Lower leg skin (tissue), 4 donors: Measurements from ENCODE around the gene TBC1D10B. TPM values are rescaled to one million over a fixed set of nuclear protein-coding genes. Genes with fewer than 3 reads are reported as not detected.
"Not testable (repeated sequence)": the region's sequence is repeated elsewhere in the genome, so short reads cannot be mapped to it uniquely, and the experiment has no call there.

Experiments
- DNase-seq, 2 donors: peaks; one replicate each; pipeline ENCODE4 v3.0.0-alpha.2; 2019; ENCODE audit warnings: low spot score in 2 of 2
- H3K4me3 ChIP-seq: fragments of 200-600 bp; sonication (generic); 2 replicates; pipeline ENCODE4 v1.5.1; 2017; ENCODE audit warnings: mild to moderate bottlenecking, low read depth; ENCODE audit not compliant: poor library complexity, severe bottlenecking
- WGBS, 2 donors: methylation state at CpG; one replicate each; pipeline ENCODE4 v1.1.5; 2018; 5-methylcytosine and 5-hydroxymethylcytosine counted together
- intact Hi-C: fragments of 100-400 bp; cut with DNase I; formaldehyde crosslinking; loops from one replicate; pipeline ENCODE4 v1.15.0; 2023; ENCODE audit warnings: low total_unique reads
- total RNA-seq, 4 donors: library from RNA; depleted of rRNA; stranded (reverse); fragments of >200 nt; gene quantifications; one replicate each; pipeline ENCODE4 v1.1.0, GENCODE V29; 2016

The TBC1D10B gene
- total RNA-seq, 4 donors from 2014 or later = 33.2 to 51.8 (median 41.9) TPM

DNA sequence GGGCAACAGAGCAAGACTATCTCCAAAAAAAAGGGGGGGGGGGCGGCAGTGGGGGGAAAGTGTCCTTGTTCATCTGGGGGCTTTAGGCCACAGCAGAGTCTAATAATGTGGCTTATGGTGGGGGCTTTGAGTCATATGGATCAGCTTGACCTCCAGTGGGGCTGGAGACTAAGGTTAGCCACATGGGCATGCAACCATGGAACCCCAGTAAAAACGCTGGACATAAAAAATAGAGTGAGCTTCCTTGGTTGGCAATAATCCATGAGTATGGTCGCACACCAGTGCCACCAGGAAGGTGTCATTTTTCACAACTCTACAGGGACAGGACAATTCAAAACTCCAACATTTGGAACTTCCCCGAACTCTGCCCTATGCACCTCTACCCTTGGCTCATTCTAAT lies 59.4 kb downstream of the TBC1D10B start:
- H3K4me3 ChIP-seq, DNase-seq, intact Hi-C loops: not testable (repeated sequence)
- WGBS, 2 donors = 83% methylated on average over 2 of the region's 4 CpGs; no CpG with 5 or more reads in 1 of the 2 donors

DNA sequence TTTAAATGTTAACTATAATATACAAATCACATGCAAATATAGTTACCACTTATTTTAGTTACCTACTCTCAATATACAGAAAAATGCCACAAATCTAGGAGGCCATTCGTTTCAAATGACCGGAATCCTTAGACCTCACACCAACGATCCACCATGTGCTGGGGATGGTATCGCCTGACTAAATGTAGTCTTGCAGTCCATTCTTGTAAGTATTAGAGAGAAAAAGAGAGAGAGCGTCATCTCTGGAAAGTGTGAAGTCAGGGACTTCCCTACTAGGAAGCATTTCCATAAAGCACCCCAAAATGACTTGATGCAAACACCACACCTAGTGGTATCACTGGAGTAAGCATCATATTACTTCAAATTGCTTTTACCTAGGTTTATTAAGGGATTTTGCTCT lies 61.0 kb downstream of the TBC1D10B start:
- intact Hi-C loops, DNase-seq, H3K4me3 ChIP-seq: not testable (repeated sequence)
- WGBS, 2 donors = 92 to 93% methylated on average over 5 of the region's 5 CpGs

Other genes starting within 250 kb of the TBC1D10B start
- gene MAPK3, start 247.3 kb downstream of the TBC1D10B start, total RNA-seq = 10 to 100 TPM; 39.6 to 62.3 (median 49.6) TPM
- gene CORO1A, start 186.9 kb downstream of the TBC1D10B start, total RNA-seq = 10 to 100 TPM; 16.7 to 44.4 (median 27.0) TPM
- 100 to 1,000 TPM in 3 of 4 donors, 10 to 100 TPM in 1; 87.6 to 199 (median 147) TPM for gene BOLA2B, start 176.8 kb downstream of the TBC1D10B start, total RNA-seq
- gene SLX1A, start 176.6 kb downstream of the TBC1D10B start, total RNA-seq = 10 to 100 TPM; 22.1 to 68.1 (median 45.3) TPM
- gene SULT1A3, start 171.2 kb downstream of the TBC1D10B start, total RNA-seq = 10 to 100 TPM in 2 of 4 donors, 1 to 10 TPM in 2; 2.0 to 19.3 (median 11.3) TPM
- 1 to 10 TPM; 1.4 to 2.4 (median 1.7) TPM for gene NPIPB13, start 122.0 kb downstream of the TBC1D10B start, total RNA-seq
- 10 to 100 TPM; 33.6 to 43.2 (median 38.5) TPM for gene CD2BP2, start 15.2 kb downstream of the TBC1D10B start, total RNA-seq
- gene MYL11, start 4.3 kb upstream of the TBC1D10B start, total RNA-seq = 1 to 10 TPM in 1 of 4 donors, under 1 TPM in 1, not detected in 2; 0.79 to 2.1 TPM
- gene SEPTIN1, start 12.1 kb upstream of the TBC1D10B start, total RNA-seq = 1 to 10 TPM in 1 of 4 donors, under 1 TPM in 2, not detected in 1; 0.39 to 1.2 (median 0.91) TPM
- 10 to 100 TPM in 3 of 4 donors, 1 to 10 TPM in 1; 8.3 to 15.6 (median 10.5) TPM for gene ZNF48, start 24.9 kb upstream of the TBC1D10B start, total RNA-seq
- gene ZNF771, start 37.1 kb upstream of the TBC1D10B start, total RNA-seq = 10 to 100 TPM in 3 of 4 donors, 1 to 10 TPM in 1; 5.9 to 12.8 (median 11.0) TPM
- 10 to 100 TPM; 14.7 to 18.8 (median 17.9) TPM for gene DCTPP1, start 59.5 kb upstream of the TBC1D10B start, total RNA-seq
- 10 to 100 TPM; 17.7 to 25.3 (median 23.6) TPM for gene SEPHS2, start 75.4 kb upstream of the TBC1D10B start, total RNA-seq
- 1 to 10 TPM; 1.6 to 2.3 (median 1.8) TPM for gene ITGAL, start 102.2 kb upstream of the TBC1D10B start, total RNA-seq
- gene ZNF768, start 156.1 kb upstream of the TBC1D10B start, total RNA-seq = 10 to 100 TPM; 31.1 to 43.5 (median 41.0) TPM
- gene ZNF747, start 164.4 kb upstream of the TBC1D10B start, total RNA-seq = 10 to 100 TPM in 3 of 4 donors, 1 to 10 TPM in 1; 9.9 to 23.7 (median 19.6) TPM
- 10 to 100 TPM in 3 of 4 donors, 1 to 10 TPM in 1; 8.3 to 12.0 (median 10.3) TPM for gene ZNF764, start 187.9 kb upstream of the TBC1D10B start, total RNA-seq
- 10 to 100 TPM; 11.9 to 22.5 (median 16.0) TPM for gene ZNF688, start 201.2 kb upstream of the TBC1D10B start, total RNA-seq
- 10 to 100 TPM in 2 of 4 donors, 1 to 10 TPM in 2; 9.5 to 19.2 (median 10.4) TPM for gene ZNF785, start 215.2 kb upstream of the TBC1D10B start, total RNA-seq
- 1 to 10 TPM; 3.2 to 9.1 (median 6.7) TPM for gene ZNF689, start 239.9 kb upstream of the TBC1D10B start, total RNA-seq